Activated naive CD4-positive, alpha-beta T cell treated with anti-CD3 and anti-CD28 coated beads, Interleukin-2, amount 50 U/mL, for 24 hours (primary cell): ENCODE data around the gene RAPGEF3.

Experiments
- H3K27ac Mint-ChIP-seq: one replicate; pipeline ENCODE4 v1.8.0; 2021; ENCODE audit warnings: mild to moderate bottlenecking, mixed read lengths
- H3K27me3 Mint-ChIP-seq: one replicate; pipeline ENCODE4 v1.8.0; 2021; ENCODE audit warnings: mixed read lengths
- H3K36me3 Mint-ChIP-seq: one replicate; pipeline ENCODE4 v1.8.0; 2021; ENCODE audit warnings: mixed read lengths
- H3K4me1 Mint-ChIP-seq: one replicate; pipeline ENCODE4 v1.8.0; 2021; ENCODE audit warnings: mixed read lengths
- H3K4me3 Mint-ChIP-seq: one replicate; pipeline ENCODE4 v1.8.0; 2021; ENCODE audit warnings: mild to moderate bottlenecking, mixed read lengths
- H3K9me3 Mint-ChIP-seq: one replicate; pipeline ENCODE4 v1.8.0; 2021; ENCODE audit warnings: mixed read lengths

RAPGEF3 gene

DNA sequence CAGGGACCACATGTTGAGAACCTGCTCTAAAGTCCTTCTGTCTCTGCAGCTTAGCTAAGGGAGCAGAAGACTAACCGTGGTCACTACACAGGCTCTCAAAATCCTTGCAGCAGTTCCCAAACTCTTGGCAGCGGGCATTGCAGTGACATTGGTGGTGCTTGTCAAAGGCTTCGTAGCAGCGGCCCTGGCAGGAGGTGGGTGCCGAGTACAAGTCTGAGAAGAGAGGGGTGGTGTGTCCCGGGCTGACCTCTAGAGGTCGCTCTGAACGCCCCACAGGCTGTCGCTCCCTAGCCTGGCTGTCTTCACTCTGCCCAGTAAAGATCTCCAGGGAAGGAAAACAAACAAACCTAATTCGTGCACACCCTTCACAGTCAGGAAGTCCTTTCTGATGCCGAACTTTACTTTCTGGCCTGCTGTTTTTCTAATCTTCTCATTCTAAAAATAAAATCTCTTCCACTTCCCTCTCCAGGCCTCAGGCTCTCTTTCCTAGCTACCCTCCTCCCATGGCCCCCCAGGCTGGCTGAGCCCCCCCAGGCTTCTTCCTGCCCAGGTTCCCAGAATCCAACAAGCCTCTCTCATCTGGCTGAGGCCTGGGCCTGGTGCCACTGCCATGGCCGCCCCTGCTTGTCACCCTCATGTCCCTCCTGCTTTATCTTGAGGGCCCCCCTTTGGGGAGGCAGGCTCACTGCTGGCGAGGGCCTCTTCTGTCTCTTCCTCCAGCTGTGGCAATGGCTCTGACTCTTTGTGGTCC, 41.1 kb downstream of the RAPGEF3 start:
- Mint-ChIP-seq H3K36me3 (peaks cover 2% of the 10 kb centered on the region), H3K9me3 (no peaks in the 10 kb centered on the region), H3K4me3 (no peak overlapping the region), H3K27ac (peak overlapping the region; percentile 92), H3K27me3 (no peaks in the 10 kb centered on the region), H3K4me1 (peaks cover 37% of the 10 kb centered on the region)

GRCh38 chr12:47717046-47717442, 41.6 kb downstream of the RAPGEF3 start:
- no peak overlapping the region for H3K4me3 Mint-ChIP-seq
- H3K27me3 Mint-ChIP-seq: no peaks in the 10 kb centered on the region
- peaks cover 2% of the 10 kb centered on the region for H3K36me3 Mint-ChIP-seq
- H3K9me3 Mint-ChIP-seq: no peaks in the 10 kb centered on the region
- peaks cover 37% of the 10 kb centered on the region for H3K4me1 Mint-ChIP-seq
- no peak overlapping the region for H3K27ac Mint-ChIP-seq

DNA sequence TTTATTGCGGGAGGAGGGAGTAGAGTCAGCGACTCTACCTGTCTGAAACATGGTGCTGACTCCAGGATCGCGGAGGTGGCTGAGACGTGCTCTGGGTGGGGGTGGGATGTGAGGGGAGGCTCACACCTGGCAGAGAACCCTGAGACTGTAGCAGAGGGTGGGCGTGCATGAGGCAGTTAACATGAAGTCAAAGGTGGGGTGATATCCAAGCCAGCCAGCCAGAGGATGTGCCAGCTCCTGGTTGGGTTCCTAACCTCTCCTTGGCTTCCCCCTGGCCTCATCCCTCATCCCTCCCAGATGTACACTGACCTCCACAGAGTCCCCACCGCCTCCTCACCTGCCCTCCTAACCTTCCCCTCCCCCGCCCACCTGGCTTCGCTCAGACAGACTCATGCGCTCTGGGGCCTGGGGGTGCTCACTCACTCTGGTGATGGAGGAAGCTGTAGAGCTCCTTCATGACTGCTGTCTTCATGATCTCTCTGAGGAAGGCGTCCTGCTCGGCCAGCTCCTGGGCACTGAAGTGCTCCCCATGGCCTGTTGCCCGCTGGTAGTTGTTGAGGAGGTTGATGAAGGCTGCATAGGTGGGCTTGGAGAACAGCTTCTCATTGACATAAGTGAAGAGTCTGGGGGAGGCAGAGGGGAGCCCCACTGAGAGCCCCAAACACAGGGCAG, 42.7 kb downstream of the RAPGEF3 start:
- Mint-ChIP-seq H3K4me1 (peaks cover 28% of the 10 kb centered on the region), H3K27ac (no peak overlapping the region), H3K27me3 (no peaks in the 10 kb centered on the region), H3K9me3 (no peaks in the 10 kb centered on the region), H3K4me3 (no peak overlapping the region), H3K36me3 (no peaks in the 10 kb centered on the region)

- H3K27me3 Mint-ChIP-seq: no peaks in the 10 kb centered on the region
- H3K27ac Mint-ChIP-seq: no peak overlapping the region
- H3K4me3 Mint-ChIP-seq: no peak overlapping the region
- H3K36me3 Mint-ChIP-seq: no peaks in the 10 kb centered on the region
- peaks cover 30% of the 10 kb centered on the region for H3K4me1 Mint-ChIP-seq
- no peaks in the 10 kb centered on the region for H3K9me3 Mint-ChIP-seq
Observed at GRCh38 chr12:47715393-47715876, 43.2 kb downstream of the RAPGEF3 start.

- H3K27ac Mint-ChIP-seq: no peak overlapping the region
Observed at GRCh38 chr12:47714826-47715386, 43.8 kb downstream of the RAPGEF3 start.

DNA sequence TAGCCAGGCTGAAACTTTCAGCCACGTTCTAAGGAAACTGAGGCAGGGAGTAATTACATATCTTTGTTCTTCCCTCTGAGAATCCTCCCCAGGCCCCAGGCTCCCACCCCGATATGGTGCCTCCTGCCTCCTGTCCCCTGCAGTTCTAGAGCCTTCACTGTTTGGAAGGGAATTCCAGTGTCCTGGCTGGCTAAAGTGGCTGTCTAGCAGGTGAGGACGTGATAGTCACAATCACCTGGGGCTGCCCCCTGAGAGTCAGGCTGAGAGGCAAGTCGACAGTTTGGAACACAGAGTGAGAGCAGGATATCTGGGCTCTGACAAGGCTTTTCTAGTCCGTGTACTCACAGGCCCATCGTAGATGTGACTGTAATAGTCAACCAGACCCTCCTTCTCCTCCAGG, 46.5 kb downstream of the RAPGEF3 start:
- H3K4me1 Mint-ChIP-seq: peaks cover 47% of the 10 kb centered on the region
- H3K9me3 Mint-ChIP-seq: no peaks in the 10 kb centered on the region
- no peaks in the 10 kb centered on the region for H3K27me3 Mint-ChIP-seq
- H3K36me3 Mint-ChIP-seq: no peaks in the 10 kb centered on the region
- no peak overlapping the region for H3K27ac Mint-ChIP-seq
- H3K4me3 Mint-ChIP-seq: no peak overlapping the region

More at GRCh38 chr12:47714826-47715386, 43.8 kb downstream of the RAPGEF3 start:
- Mint-ChIP-seq H3K27me3 (no peaks in the 10 kb centered on the region), H3K36me3 (no peaks in the 10 kb centered on the region), H3K4me3 (no peak overlapping the region), H3K9me3 (no peaks in the 10 kb centered on the region), H3K4me1 (peaks cover 32% of the 10 kb centered on the region)

- no peak overlapping the region for H3K27ac Mint-ChIP-seq
- H3K4me3 Mint-ChIP-seq: no peak overlapping the region
- peaks cover 46% of the 10 kb centered on the region for H3K4me1 Mint-ChIP-seq
- no peaks in the 10 kb centered on the region for H3K9me3 Mint-ChIP-seq
- no peaks in the 10 kb centered on the region for H3K36me3 Mint-ChIP-seq
- H3K27me3 Mint-ChIP-seq: no peaks in the 10 kb centered on the region
Observed at GRCh38 chr12:47711448-47711847, 47.2 kb downstream of the RAPGEF3 start.

GRCh38 chr12:47710278-47710677, 48.4 kb downstream of the RAPGEF3 start:
- Mint-ChIP-seq H3K27me3 (no peaks in the 10 kb centered on the region), H3K9me3 (no peaks in the 10 kb centered on the region), H3K4me3 (no peak overlapping the region), H3K4me1 (peaks cover 46% of the 10 kb centered on the region), H3K36me3 (no peaks in the 10 kb centered on the region), H3K27ac (no peak overlapping the region)

GRCh38 chr12:47709671-47710070, 49.0 kb downstream of the RAPGEF3 start:
- H3K4me1 Mint-ChIP-seq: peaks cover 49% of the 10 kb centered on the region
- H3K4me3 Mint-ChIP-seq: no peak overlapping the region
- H3K9me3 Mint-ChIP-seq: no peaks in the 10 kb centered on the region
- no peak overlapping the region for H3K27ac Mint-ChIP-seq
- no peaks in the 10 kb centered on the region for H3K36me3 Mint-ChIP-seq
- H3K27me3 Mint-ChIP-seq: no peaks in the 10 kb centered on the region

GRCh38 chr12:47709237-47709636, 49.4 kb downstream of the RAPGEF3 start:
- no peaks in the 10 kb centered on the region for H3K9me3 Mint-ChIP-seq
- no peaks in the 10 kb centered on the region for H3K36me3 Mint-ChIP-seq
- H3K27ac Mint-ChIP-seq: no peak overlapping the region
- no peak overlapping the region for H3K4me3 Mint-ChIP-seq
- no peaks in the 10 kb centered on the region for H3K27me3 Mint-ChIP-seq
- H3K4me1 Mint-ChIP-seq: peaks cover 51% of the 10 kb centered on the region

DNA sequence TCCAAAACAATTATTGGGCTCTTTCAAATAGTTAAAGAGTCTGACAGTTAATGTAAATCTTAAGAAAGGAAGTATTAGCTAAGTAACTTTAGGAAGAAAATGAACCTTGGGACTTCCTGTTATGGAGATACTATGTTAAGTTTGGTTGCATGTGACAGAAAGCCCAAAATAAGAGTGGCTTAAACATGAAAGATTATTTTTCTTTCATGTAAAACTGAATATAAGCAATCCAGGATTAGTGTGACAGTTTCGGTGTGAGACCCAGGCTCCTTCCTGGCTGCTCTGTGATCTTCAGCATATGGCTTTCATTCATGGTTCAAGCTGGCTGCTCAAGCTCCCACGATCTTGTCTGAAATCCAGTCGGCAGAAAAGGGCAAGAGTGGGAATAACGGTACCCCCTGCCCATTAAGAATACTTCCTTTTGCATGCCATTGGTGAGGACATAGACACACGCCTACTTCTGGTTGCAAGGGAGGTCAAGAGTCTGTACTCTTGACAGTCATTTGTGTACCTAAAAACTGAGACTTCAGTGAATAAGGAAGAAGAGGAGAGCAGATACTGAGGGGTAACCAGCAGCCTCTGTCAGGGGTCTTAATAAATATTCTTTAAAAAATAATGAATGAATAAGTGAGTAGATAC, 50.7 kb downstream of the RAPGEF3 start:
- H3K27ac Mint-ChIP-seq: peak overlapping the region; percentile 97
- no peaks in the 10 kb centered on the region for H3K27me3 Mint-ChIP-seq
- peak overlapping the region; percentile 80 for H3K4me3 Mint-ChIP-seq
- peaks cover 62% of the 10 kb centered on the region for H3K4me1 Mint-ChIP-seq
- H3K9me3 Mint-ChIP-seq: no peaks in the 10 kb centered on the region
- peaks cover 7% of the 10 kb centered on the region for H3K36me3 Mint-ChIP-seq

DNA sequence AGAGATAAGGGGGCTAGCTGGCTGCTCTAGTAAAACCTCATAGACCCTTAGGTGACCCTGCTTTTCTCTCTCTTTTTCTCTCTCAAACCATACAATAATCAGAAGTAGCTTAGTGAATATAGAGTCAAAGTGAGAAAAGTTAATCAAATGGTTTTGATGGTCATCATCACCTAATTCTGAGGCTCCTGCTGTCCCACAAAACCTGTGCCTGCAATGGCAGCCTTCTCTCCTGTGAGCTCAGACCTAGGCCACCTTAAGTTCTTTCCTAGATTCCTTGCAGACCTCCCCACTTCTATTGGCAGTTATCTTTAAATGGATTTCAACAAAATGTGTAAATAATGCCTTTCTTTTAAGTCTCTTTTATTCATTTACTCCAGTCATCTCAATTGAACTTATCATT, 51.3 kb downstream of the RAPGEF3 start:
- peak overlapping the region; percentile 97 for H3K27ac Mint-ChIP-seq
- peaks cover 66% of the 10 kb centered on the region for H3K4me1 Mint-ChIP-seq

DNA sequence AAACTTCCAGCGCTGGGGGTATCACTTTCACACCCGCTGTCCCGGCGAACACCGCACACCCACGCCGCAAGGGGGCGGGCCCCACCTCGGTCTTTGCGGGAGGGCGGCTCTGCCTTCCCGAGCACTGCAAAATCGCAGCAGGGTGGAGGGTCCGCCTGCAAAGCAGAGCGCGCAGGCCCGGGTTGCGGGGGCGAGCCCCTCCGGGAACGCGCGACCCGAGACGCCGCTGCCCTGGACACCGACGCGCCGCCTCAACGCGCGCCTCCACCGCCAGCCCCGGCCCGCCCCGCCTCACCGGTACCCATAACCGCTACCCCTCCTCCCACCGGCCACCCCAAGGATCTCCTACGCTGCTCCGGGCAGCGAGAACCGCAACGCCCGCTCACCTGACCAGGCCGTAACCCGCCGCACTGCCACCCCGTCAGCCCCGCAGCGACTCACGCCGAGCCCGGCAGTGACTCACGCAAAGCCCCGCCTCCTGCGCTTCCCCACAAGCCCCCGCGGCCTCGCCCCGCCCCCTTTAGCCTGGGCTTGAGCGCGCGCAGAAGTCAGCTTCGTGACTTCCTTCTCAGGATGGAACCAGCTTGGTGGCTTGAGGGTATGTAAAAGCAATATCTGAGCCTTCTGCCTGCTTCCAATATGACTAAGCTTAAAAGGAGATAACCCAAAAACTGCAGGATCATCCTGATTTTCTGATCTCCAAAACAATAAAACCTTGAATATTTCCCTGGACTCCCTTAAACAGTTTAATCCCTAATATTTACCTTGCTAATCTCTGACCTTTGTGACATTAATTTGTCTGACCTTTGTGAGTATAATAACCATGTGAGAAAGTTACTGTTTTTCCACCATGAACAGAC, 52.9 kb downstream of the RAPGEF3 start, which contains the start of gene RPAP3:
TSS of gene RPAP3 (minus strand) at position 465 of the 860 bp plus-strand sequence. CDS start 3,190 bp downstream, outside the sequence.
- Mint-ChIP-seq H3K4me1 (peaks cover 68% of the 10 kb centered on the region), H3K36me3 (peaks cover 10% of the 10 kb centered on the region), H3K9me3 (no peaks in the 10 kb centered on the region)

More for the DNA sequence above, 51.3 kb downstream of the RAPGEF3 start:
- Mint-ChIP-seq H3K9me3 (no peaks in the 10 kb centered on the region), H3K36me3 (peaks cover 9% of the 10 kb centered on the region), H3K27me3 (no peaks in the 10 kb centered on the region), H3K4me3 (peak overlapping the region; percentile 80)

GRCh38 chr12:47705229-47705565, 53.5 kb downstream of the RAPGEF3 start:
- Mint-ChIP-seq H3K4me3 (peak overlapping the region; percentile 94), H3K27ac (peak overlapping the region; percentile 90), H3K36me3 (peaks cover 16% of the 10 kb centered on the region), H3K4me1 (peaks cover 71% of the 10 kb centered on the region), H3K9me3 (no peaks in the 10 kb centered on the region), H3K27me3 (no peaks in the 10 kb centered on the region)

More for the DNA sequence above, 52.9 kb downstream of the RAPGEF3 start, which contains the start of gene RPAP3:
- Mint-ChIP-seq H3K27ac (peak within 1 kb of the TSS; percentile 100), H3K4me3 (peak within 1 kb of the TSS; percentile 94), H3K27me3 (no peaks in the 10 kb centered on the region)

DNA sequence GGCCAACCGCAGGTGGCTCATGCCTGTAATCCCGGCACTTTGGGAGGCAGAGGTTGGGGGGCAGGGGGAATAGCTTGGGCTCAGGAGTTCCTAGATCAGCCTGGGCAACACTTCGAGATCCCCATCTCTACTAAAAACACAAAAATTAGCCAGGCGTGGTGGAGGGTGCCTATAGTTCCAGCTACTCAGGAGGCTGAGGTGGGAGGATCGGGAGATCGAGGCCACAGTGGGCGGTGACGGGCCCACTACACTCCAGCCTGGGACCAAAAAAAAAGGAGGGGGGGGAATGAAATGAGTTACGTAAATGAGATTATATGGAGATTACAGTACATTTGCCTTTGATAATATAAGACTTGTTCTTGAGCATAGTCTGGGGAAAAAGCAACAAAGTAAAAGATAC, 54.0 kb downstream of the RAPGEF3 start:
- Mint-ChIP-seq H3K9me3 (no peaks in the 10 kb centered on the region), H3K4me3 (peak overlapping the region; percentile 94), H3K27ac (peak overlapping the region; percentile 90), H3K4me1 (peaks cover 71% of the 10 kb centered on the region), H3K27me3 (no peaks in the 10 kb centered on the region), H3K36me3 (peaks cover 18% of the 10 kb centered on the region)
